BE2C (cell line): ENCODE measurements around the gene NCOA1.
A peak's percentile ranks its signal among the peaks of the same experiment; 100 is the strongest.
"Not testable (repeated sequence)": the region's sequence is repeated elsewhere in the genome, so short reads cannot be mapped to it uniquely, and the experiment has no call there.

ENCODE experiments used
- DNase-seq: peaks from one replicate; pipeline ENCODE4 v3.0.0-alpha.2; 2020
- H3K27me3 ChIP-seq: fragments of 250-450 bp; sonication (Bioruptor Pico); 2 replicates; pipeline ENCODE4 v1.5.1; 2020; ENCODE audit warnings: mild to moderate bottlenecking
- H3K36me3 ChIP-seq: fragments of 250-450 bp; sonication (Bioruptor Pico); 2 replicates; pipeline ENCODE4 v1.5.1; 2020; ENCODE audit warnings: mild to moderate bottlenecking
- H3K4me1 ChIP-seq: fragments of 250-450 bp; sonication (Bioruptor Pico); 2 replicates; pipeline ENCODE4 v1.5.1; 2020
- H3K4me3 ChIP-seq: 2 replicates; pipeline ENCODE4 v1.5.1; 2011; ENCODE audit warnings: low read depth, low read length
- H3K9me3 ChIP-seq: fragments of 250-450 bp; sonication (Bioruptor Pico); 2 replicates; pipeline ENCODE4 v1.5.1; 2020
- CTCF ChIP-seq: IDR thresholded peaks from 2 replicates; pipeline ENCODE4 v1.5.1; 2012; ENCODE audit warnings: mild to moderate bottlenecking, low read depth, low read length

NCOA1 gene

GRCh38 chr2:24592441-24593100 lies 101.5 kb downstream of the NCOA1 start:
- DNase-seq = no peak
- no peak overlapping the region for H3K4me3 ChIP-seq
- no peaks in the 10 kb centered on the region for H3K9me3 ChIP-seq

GRCh38 chr2:24594283-24594682 lies 103.2 kb downstream of the NCOA1 start:
- Histone ChIP-seq H3K36me3 (no peaks in the 10 kb centered on the region), H3K27me3 (no peaks in the 10 kb centered on the region), H3K4me3 (no peak overlapping the region), H3K9me3 (no peaks in the 10 kb centered on the region), H3K4me1 (no peaks in the 10 kb centered on the region)
- no peak for DNase-seq
- no peak for TF ChIP-seq CTCF

More at GRCh38 chr2:24592441-24593100, 101.5 kb downstream of the NCOA1 start:
- Histone ChIP-seq H3K27me3 (no peaks in the 10 kb centered on the region), H3K36me3 (no peaks in the 10 kb centered on the region), H3K4me1 (no peaks in the 10 kb centered on the region)
- TF ChIP-seq CTCF = no peak

DNA sequence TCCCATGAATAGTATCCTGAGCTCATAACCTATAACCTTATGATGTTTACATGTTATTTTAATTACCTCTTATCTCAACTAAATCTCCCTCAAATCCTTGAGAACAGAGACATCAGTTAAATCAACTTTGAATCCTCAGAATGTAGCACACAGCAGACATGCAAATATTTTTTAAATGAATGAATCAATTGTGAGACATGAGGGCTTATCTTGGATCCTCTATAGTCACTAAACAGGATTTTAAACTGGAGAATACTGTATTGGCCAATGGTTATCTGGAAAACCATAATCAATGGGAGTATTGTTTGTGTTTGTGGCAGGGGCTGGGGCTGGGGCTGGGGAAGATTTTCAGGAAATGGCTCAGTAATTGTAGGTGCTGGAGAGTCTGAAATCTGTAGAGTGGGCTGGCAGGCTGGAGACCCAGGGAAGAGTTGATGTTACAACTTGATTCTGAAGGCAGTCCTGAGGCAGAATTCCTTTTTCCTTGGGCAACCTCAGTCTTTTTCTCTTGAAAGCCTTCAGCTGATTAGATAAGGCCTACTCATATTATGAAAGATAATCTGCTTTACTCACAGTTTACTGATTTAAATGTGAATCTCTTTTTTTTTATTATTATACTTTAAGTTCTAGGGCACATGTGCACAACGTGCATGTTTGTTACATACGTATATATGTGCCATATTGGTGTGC lies 106.3 kb downstream of the NCOA1 start:
- H3K27me3 ChIP-seq = no peaks in the 10 kb centered on the region
- H3K9me3 ChIP-seq = no peaks in the 10 kb centered on the region
- H3K4me1 ChIP-seq = no peaks in the 10 kb centered on the region
- TF ChIP-seq CTCF = no peak
- no peak overlapping the region for H3K4me3 ChIP-seq
- DNase-seq = no peak
- no peaks in the 10 kb centered on the region for H3K36me3 ChIP-seq

GRCh38 chr2:24600140-24600539 lies 109.1 kb downstream of the NCOA1 start:
- not testable (repeated sequence) for DNase-seq, H3K27me3 ChIP-seq, H3K4me1 ChIP-seq, H3K4me3 ChIP-seq, H3K9me3 ChIP-seq, H3K36me3 ChIP-seq

DNA sequence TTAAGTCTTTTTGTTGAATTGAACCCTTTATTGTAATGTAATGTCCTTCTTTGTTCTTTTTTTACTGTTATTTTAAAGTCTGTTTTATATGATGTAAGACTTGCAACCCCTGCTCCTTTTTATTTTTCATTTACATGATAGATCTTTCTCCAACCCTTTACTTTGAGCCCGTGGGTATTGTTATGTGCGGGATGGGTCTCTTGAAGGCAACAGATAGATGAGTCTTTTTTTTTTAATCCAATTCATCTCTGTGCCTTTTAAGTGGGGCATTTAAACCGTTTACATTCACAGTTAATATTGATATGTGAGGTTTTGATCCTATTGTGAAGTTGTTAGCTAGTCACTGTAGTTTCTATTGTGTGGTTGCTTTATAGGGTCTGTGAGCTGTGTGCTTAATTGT lies 120.6 kb downstream of the NCOA1 start:
- Histone ChIP-seq H3K9me3 (no peaks in the 10 kb centered on the region), H3K4me1 (no peaks in the 10 kb centered on the region), H3K4me3 (no peak overlapping the region), H3K36me3 (no peaks in the 10 kb centered on the region), H3K27me3 (no peaks in the 10 kb centered on the region)
- no peak for TF ChIP-seq CTCF
- no peak for DNase-seq

DNA sequence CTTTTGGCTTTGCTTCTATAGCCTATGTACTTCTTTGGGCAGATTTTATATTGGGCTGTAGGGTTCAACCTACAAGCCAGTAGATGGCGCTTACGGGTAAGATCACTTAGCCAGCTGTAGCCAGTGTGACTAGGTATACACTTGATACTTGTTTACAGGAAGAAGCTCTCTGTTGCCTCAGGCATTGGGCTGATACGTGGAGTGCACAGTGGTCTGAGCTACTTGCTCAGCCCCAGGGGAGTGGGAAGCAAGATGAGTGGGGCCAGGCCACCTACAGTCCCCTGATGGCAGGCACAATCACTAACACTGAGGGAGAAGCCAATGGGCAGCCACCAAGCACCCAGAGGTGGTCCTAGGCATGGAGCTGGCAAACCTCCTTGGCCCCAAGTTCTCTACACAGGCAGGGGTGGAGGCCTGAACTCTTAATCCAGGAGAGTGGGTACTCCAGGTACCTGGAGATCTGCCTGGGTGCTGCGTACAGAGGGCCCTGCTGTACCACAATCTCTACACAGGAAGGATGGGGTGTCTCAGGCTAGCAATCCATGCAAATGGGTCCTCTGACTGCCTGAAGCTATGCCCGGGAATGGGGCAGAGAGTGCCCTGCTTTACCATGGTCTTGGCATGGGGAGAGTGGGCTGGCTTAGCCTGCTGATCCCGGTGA lies 122.2 kb downstream of the NCOA1 start:
- DNase-seq = peak; percentile 80
- no peak overlapping the region for H3K4me3 ChIP-seq
- peaks cover 9% of the 10 kb centered on the region for H3K4me1 ChIP-seq
- no peaks in the 10 kb centered on the region for H3K9me3 ChIP-seq
- H3K27me3 ChIP-seq = no peaks in the 10 kb centered on the region
- H3K36me3 ChIP-seq = no peaks in the 10 kb centered on the region
- peak; percentile 84 for TF ChIP-seq CTCF
